Activated naive CD8-positive, alpha-beta T cell (primary cell): Measurements from ENCODE around the gene HNRNPA0.

Experiments used
- H3K27ac Mint-ChIP-seq: one replicate; pipeline ENCODE4 v1.8.0; 2021; ENCODE audit warnings: mixed read lengths
- H3K27me3 Mint-ChIP-seq: one replicate; pipeline ENCODE4 v1.8.0; 2021; ENCODE audit warnings: mixed read lengths
- H3K36me3 Mint-ChIP-seq: one replicate; pipeline ENCODE4 v1.8.0; 2021; ENCODE audit warnings: mixed read lengths
- H3K4me1 Mint-ChIP-seq: one replicate; pipeline ENCODE4 v1.8.0; 2021; ENCODE audit warnings: low read depth, mixed read lengths
- H3K4me3 Mint-ChIP-seq: one replicate; pipeline ENCODE4 v1.8.0; 2021; ENCODE audit warnings: mild to moderate bottlenecking, mixed read lengths
- H3K9me3 Mint-ChIP-seq: one replicate; pipeline ENCODE4 v1.8.0; 2021; ENCODE audit warnings: low read depth, mixed read lengths

The HNRNPA0 gene

GRCh38 chr5:137760719-137761516, 6.8 kb upstream of the HNRNPA0 start:
- Mint-ChIP-seq H3K27ac (no peak overlapping the region), H3K27me3 (no peaks in the 10 kb centered on the region), H3K9me3 (no peaks in the 10 kb centered on the region), H3K4me3 (no peak overlapping the region), H3K4me1 (no peaks in the 10 kb centered on the region), H3K36me3 (peaks cover 7% of the 10 kb centered on the region)

DNA sequence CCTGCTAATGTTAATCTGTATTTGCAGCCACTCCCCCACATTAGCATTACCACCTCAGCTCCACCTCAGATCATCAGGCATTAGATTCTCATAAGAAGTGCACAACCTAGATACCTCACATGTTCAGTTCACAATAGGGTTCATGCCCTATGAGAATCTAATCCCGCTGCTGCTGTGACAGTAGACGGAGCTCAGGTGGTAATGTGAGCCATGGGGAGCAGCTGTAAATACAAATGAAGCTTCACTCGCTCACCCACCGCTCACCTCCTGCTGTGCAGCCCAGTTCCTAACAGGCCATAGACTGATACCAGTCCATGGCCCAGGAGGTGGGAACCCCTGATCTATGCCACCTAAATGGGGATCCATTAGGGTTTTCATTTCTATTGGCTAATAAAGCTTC, 6.1 kb upstream of the HNRNPA0 start:
- no peaks in the 10 kb centered on the region for H3K9me3 Mint-ChIP-seq
- H3K4me1 Mint-ChIP-seq = peaks cover 2% of the 10 kb centered on the region
- peaks cover 2% of the 10 kb centered on the region for H3K36me3 Mint-ChIP-seq
- H3K4me3 Mint-ChIP-seq = no peak overlapping the region
- no peak overlapping the region for H3K27ac Mint-ChIP-seq
- no peaks in the 10 kb centered on the region for H3K27me3 Mint-ChIP-seq

DNA sequence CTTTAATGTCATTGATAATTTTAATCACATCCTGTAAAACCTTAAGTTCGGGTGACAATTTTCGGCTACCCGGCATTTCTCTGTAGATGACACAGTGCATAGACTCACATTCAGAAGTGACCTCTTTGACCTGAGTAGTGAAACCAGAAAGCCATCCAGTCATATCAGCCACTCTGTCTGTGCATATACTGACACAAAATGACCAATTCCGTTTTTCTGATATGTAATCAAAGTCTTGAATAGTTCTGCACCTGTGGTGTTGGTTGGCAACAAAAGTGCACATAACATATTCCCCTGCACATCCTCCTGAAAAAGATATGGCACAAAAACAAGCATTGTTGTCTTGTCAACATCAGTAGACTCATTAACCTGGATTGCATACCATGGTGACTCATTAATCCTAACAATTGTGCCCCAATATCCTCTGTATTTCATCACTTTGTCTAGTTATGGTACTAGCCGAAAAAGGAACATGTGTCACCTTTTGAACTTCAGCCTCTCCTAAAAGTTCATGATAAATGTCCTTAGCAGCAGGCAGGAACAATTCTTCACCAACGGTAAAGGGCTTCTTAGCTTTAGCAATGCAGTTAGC, 4.6 kb upstream of the HNRNPA0 start:
- Mint-ChIP-seq H3K27me3 (no peaks in the 10 kb centered on the region), H3K27ac (no peak overlapping the region), H3K9me3 (no peaks in the 10 kb centered on the region), H3K4me1 (peaks cover 6% of the 10 kb centered on the region), H3K4me3 (no peak overlapping the region), H3K36me3 (peaks cover 2% of the 10 kb centered on the region)

DNA sequence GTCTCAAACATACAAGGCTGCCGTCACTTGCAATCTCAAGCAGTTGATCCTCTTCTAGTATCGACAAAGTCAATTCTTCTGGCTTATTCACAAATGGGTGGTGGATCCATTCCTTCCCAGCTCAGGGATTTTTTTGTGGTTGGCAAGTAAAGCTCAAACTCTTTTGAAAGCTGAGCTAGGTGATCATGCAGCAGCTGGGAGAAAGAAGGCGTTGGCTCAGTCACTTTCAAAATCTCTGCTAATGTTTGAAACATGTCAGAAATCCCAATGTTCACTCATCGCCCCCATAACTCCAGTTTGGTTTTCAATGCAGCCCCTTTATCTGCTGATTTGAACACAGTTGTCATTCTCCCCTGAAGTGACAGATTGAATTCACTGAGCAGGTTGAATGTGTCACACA, 4.0 kb upstream of the HNRNPA0 start:
- Mint-ChIP-seq H3K9me3 (no peaks in the 10 kb centered on the region), H3K27ac (no peak overlapping the region), H3K4me3 (no peak overlapping the region), H3K27me3 (no peaks in the 10 kb centered on the region), H3K36me3 (peaks cover 2% of the 10 kb centered on the region), H3K4me1 (peaks cover 6% of the 10 kb centered on the region)

GRCh38 chr5:137757634-137758033, 3.5 kb upstream of the HNRNPA0 start:
- H3K4me3 Mint-ChIP-seq = no peak overlapping the region
- peaks cover 2% of the 10 kb centered on the region for H3K36me3 Mint-ChIP-seq
- H3K4me1 Mint-ChIP-seq = peaks cover 6% of the 10 kb centered on the region
- no peaks in the 10 kb centered on the region for H3K27me3 Mint-ChIP-seq
- H3K9me3 Mint-ChIP-seq = no peaks in the 10 kb centered on the region
- H3K27ac Mint-ChIP-seq = no peak overlapping the region

- Mint-ChIP-seq H3K27me3 (no peaks in the 10 kb centered on the region), H3K4me3 (peak overlapping the region; percentile 98), H3K9me3 (no peaks in the 10 kb centered on the region), H3K4me1 (peaks cover 26% of the 10 kb centered on the region), H3K36me3 (peaks cover 16% of the 10 kb centered on the region), H3K27ac (peak overlapping the region; percentile 100)
Observed at GRCh38 chr5:137754961-137755762, 999 bp upstream of the HNRNPA0 start.

DNA sequence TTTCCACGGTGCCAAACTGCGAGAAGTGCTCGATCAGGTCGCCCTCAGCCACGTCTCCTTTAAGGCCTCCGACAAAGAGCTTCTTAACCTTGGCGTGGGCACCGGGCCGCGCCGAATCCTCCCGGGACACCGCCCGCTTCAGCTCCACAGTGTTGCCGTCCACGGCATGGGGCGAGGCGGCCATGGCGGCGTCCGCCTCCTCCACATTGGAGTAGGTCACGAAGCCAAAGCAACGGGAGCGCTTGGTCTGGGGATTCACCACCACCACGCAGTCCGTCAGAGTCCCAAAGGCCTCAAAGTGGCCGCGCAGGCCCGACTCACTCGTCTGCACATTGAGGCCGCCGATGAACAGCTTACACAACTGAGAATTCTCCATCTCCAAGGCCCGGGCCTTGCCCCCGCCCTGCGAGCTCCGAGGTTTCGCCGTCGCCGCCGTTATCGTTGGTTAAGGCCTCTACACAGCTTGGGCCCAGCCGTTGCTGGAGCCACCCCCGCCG, 424 bp downstream of the HNRNPA0 start:
- Mint-ChIP-seq H3K36me3 (peaks cover 17% of the 10 kb centered on the region), H3K27ac (peak overlapping the region; percentile 100), H3K27me3 (no peaks in the 10 kb centered on the region), H3K4me3 (peak overlapping the region; percentile 98), H3K4me1 (peaks cover 32% of the 10 kb centered on the region), H3K9me3 (no peaks in the 10 kb centered on the region)

DNA sequence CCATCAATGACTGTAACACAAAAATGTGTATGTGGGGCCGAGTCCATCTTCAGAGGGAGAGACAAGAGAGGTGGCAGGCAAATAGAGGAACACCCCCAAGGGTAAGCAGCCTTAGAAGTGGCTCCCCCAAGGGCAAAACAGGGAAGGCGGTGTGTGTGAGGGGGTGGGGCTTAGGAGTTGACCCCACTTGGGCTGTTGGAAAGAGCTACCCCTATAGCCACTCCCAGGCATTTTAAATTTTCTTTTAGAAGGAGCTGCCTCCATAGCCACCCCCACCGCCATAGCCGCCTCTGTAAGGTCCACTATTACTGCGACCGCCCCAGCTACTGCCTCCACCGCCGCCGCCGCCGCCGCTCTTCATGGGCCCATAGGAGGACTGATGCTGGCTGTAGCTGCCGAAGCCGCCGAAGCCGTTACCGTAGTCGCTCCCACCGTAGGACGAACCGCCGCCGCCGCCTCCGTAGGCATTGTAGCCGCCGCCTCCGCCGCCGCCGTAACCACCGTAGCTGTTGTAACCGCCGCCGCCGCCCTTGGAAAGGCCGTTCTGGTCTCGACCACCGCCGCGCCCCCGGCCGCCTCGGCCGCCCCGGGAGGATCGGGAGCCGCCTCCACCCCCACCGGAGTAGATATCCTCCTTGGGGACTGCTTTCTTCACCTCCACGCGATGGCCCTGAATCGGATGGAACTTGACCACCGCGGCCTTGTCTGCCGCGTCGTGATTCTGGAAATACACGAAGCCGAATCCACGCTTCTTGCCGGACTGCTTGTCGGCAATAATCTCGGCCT, 1.1 kb downstream of the HNRNPA0 start:
- no peaks in the 10 kb centered on the region for H3K27me3 Mint-ChIP-seq
- peak overlapping the region; percentile 98 for H3K4me3 Mint-ChIP-seq
- H3K27ac Mint-ChIP-seq = peak overlapping the region; percentile 100
- no peaks in the 10 kb centered on the region for H3K9me3 Mint-ChIP-seq
- H3K4me1 Mint-ChIP-seq = peaks cover 32% of the 10 kb centered on the region
- H3K36me3 Mint-ChIP-seq = peaks cover 17% of the 10 kb centered on the region

GRCh38 chr5:137751869-137752491, 2.2 kb downstream of the HNRNPA0 start:
- Mint-ChIP-seq H3K4me3 (peak overlapping the region; percentile 98), H3K27ac (peak overlapping the region; percentile 100), H3K4me1 (peaks cover 32% of the 10 kb centered on the region), H3K36me3 (peaks cover 16% of the 10 kb centered on the region), H3K9me3 (no peaks in the 10 kb centered on the region), H3K27me3 (no peaks in the 10 kb centered on the region)

GRCh38 chr5:137750436-137750835, 3.7 kb downstream of the HNRNPA0 start:
- peak overlapping the region; percentile 80 for H3K27ac Mint-ChIP-seq
- peak overlapping the region; percentile 98 for H3K4me3 Mint-ChIP-seq
- peaks cover 31% of the 10 kb centered on the region for H3K4me1 Mint-ChIP-seq
- peaks cover 15% of the 10 kb centered on the region for H3K36me3 Mint-ChIP-seq
- H3K9me3 Mint-ChIP-seq = no peaks in the 10 kb centered on the region
- no peaks in the 10 kb centered on the region for H3K27me3 Mint-ChIP-seq

DNA sequence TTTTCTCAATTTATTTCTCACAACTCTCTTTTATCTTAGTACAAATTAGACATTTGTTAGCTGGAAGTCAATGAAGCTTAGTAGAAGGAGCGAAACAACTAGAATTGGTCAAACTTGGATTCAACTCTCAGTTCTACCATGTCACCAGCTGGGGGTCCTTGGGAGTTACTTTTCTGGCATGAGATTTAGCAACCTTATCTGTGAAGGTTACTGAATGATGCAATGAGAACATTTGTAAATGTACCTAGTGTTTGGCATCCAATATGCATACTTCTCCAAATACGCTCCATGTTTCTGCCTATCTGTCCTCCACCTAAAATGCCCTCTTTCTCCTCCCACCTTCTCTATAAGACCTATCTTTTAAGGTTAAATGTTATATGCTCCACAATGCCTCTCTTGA, 6.3 kb downstream of the HNRNPA0 start:
- H3K4me3 Mint-ChIP-seq = no peak overlapping the region
- peaks cover 31% of the 10 kb centered on the region for H3K4me1 Mint-ChIP-seq
- H3K9me3 Mint-ChIP-seq = no peaks in the 10 kb centered on the region
- no peak overlapping the region for H3K27ac Mint-ChIP-seq
- H3K27me3 Mint-ChIP-seq = no peaks in the 10 kb centered on the region
- peaks cover 15% of the 10 kb centered on the region for H3K36me3 Mint-ChIP-seq

- peaks cover 32% of the 10 kb centered on the region for H3K4me1 Mint-ChIP-seq
- no peak overlapping the region for H3K4me3 Mint-ChIP-seq
- H3K36me3 Mint-ChIP-seq = peaks cover 2% of the 10 kb centered on the region
- H3K9me3 Mint-ChIP-seq = no peaks in the 10 kb centered on the region
- H3K27ac Mint-ChIP-seq = no peak overlapping the region
- H3K27me3 Mint-ChIP-seq = no peaks in the 10 kb centered on the region
Observed at GRCh38 chr5:137743031-137743640, 11.0 kb downstream of the HNRNPA0 start.

DNA sequence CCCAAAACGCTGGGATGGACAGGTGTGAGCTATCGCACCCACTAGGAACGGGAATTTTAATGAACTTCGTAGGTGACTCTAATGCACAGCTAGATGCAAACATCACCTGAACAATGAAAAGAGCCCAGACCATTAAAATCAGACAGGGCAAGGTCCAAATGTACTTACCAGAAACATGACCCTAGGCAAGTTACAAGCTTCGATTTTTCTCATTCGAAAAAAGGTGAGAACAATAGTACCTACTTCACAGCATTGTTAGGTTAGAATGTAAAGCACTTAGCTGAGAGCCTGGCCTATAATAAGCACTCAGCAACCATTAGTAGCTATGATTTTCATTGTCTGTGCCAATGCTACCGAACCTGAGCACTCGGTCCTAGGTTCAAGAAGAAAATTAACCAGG, 12.4 kb downstream of the HNRNPA0 start:
- Mint-ChIP-seq H3K36me3 (peaks cover 4% of the 10 kb centered on the region), H3K4me3 (no peak overlapping the region), H3K9me3 (no peaks in the 10 kb centered on the region), H3K4me1 (peaks cover 32% of the 10 kb centered on the region), H3K27me3 (no peaks in the 10 kb centered on the region), H3K27ac (no peak overlapping the region)

- Mint-ChIP-seq H3K36me3 (peaks cover 4% of the 10 kb centered on the region), H3K4me3 (no peak overlapping the region), H3K27me3 (no peaks in the 10 kb centered on the region), H3K9me3 (no peaks in the 10 kb centered on the region), H3K27ac (peak overlapping the region; percentile 85), H3K4me1 (peaks cover 32% of the 10 kb centered on the region)
Observed at GRCh38 chr5:137739737-137740136, 14.4 kb downstream of the HNRNPA0 start.
